ENCODE results near the gene TPP2.

TPP2 gene

GRCh38 chr13:102597029-102597961, 509 bp downstream of the TPP2 start:
- FAIRE-seq: no peak

GRCh38 chr13:102598061-102598460, 1.3 kb downstream of the TPP2 start:
- no peak for FAIRE-seq

- FAIRE-seq: no peak
These were observed 2.7 kb downstream of the TPP2 start for GRCh38 chr13:102599426-102600012.

- FAIRE-seq: no peak
These were observed 9.9 kb downstream of the TPP2 start for GRCh38 chr13:102606537-102607309.

- FAIRE-seq: no peak
These were observed 12.2 kb downstream of the TPP2 start for GRCh38 chr13:102608974-102609373.

- FAIRE-seq: no peak
These were observed 12.9 kb downstream of the TPP2 start for GRCh38 chr13:102609696-102610095.

GRCh38 chr13:102610296-102610895, 13.6 kb downstream of the TPP2 start:
- no peak for FAIRE-seq

- FAIRE-seq: no peak
These were observed 21.0 kb downstream of the TPP2 start for GRCh38 chr13:102617697-102618350.

GRCh38 chr13:102620516-102620915, 23.7 kb downstream of the TPP2 start:
- FAIRE-seq: no peak

- no peak for FAIRE-seq
These were observed 30.1 kb downstream of the TPP2 start for GRCh38 chr13:102626928-102627327.

GRCh38 chr13:102628559-102628958, 31.8 kb downstream of the TPP2 start:
- FAIRE-seq: no peak

- peak; percentile 21 for FAIRE-seq
These were observed 34.4 kb downstream of the TPP2 start for GRCh38 chr13:102631198-102631597.

GRCh38 chr13:102638741-102639140, 42.0 kb downstream of the TPP2 start:
- no peak for FAIRE-seq

- FAIRE-seq: no peak
These were observed 45.2 kb downstream of the TPP2 start for GRCh38 chr13:102642029-102642428.

GRCh38 chr13:102642475-102642874, 45.7 kb downstream of the TPP2 start:
- no peak for FAIRE-seq

- no peak for FAIRE-seq
These were observed 46.9 kb downstream of the TPP2 start for GRCh38 chr13:102643656-102644055.

- no peak for FAIRE-seq
These were observed 48.9 kb downstream of the TPP2 start for GRCh38 chr13:102645701-102646100.

GRCh38 chr13:102648046-102648445, 51.3 kb downstream of the TPP2 start:
- no peak for FAIRE-seq

GRCh38 chr13:102650444-102650843, 53.7 kb downstream of the TPP2 start:
- FAIRE-seq: no peak

- FAIRE-seq: peak; percentile 21
These were observed 54.6 kb downstream of the TPP2 start for GRCh38 chr13:102651392-102651791.

GRCh38 chr13:102651892-102652291, 55.1 kb downstream of the TPP2 start:
- FAIRE-seq: no peak

GRCh38 chr13:102654756-102655155, 58.0 kb downstream of the TPP2 start:
- no peak for FAIRE-seq

- peak; percentile 8 for FAIRE-seq
These were observed 60.8 kb downstream of the TPP2 start for GRCh38 chr13:102657630-102658029.

All from G401.6 (cell line).